Activated B cell treated with CpG ODN at 0.5 μM for 24 hours (primary cell): ENCODE measurements around the gene PHTF2. TPM values are rescaled to one million over a fixed set of nuclear protein-coding genes. Genes with fewer than 3 reads are reported as not detected.

Source experiments
- ATAC-seq: fragments of 200-7000 bp; cut with Tn5 transposase; one replicate; pipeline ENCODE4 v1.10.0; 2021; ENCODE audit warnings: low read depth, mild to moderate bottlenecking, moderate library complexity
- CTCF ChIA-PET: fragments of 350-600 bp; sonication (Branson Sonifier 250); formaldehyde crosslinking; loops from one replicate; lab custom pipeline; 2021; ENCODE audit warnings: antibody characterized with exemption; lab: Charles Lee
- POLR2A ChIA-PET: fragments of 350-600 bp; sonication (Branson Sonifier 250); formaldehyde crosslinking; loops from one replicate; lab custom pipeline; 2021; ENCODE audit warnings: antibody characterized with exemption; lab: Charles Lee
- DNase-seq: peaks from one replicate; pipeline ENCODE4 v3.0.0; 2022
- H3K27ac Mint-ChIP-seq: one replicate; pipeline ENCODE4 v1.8.0; 2020; ENCODE audit warnings: mixed read lengths
- H3K27me3 Mint-ChIP-seq: one replicate; pipeline ENCODE4 v1.8.0; 2021; ENCODE audit warnings: mixed read lengths
- H3K36me3 Mint-ChIP-seq: one replicate; pipeline ENCODE4 v1.8.0; 2021; ENCODE audit warnings: low read depth, mixed read lengths
- H3K4me1 Mint-ChIP-seq: one replicate; pipeline ENCODE4 v1.8.0; 2021; ENCODE audit warnings: mixed read lengths
- H3K4me3 Mint-ChIP-seq: one replicate; pipeline ENCODE4 v1.8.0; 2020; ENCODE audit warnings: mild to moderate bottlenecking, mixed read lengths
- H3K9me3 Mint-ChIP-seq: one replicate; pipeline ENCODE4 v1.8.0; 2020; ENCODE audit warnings: mixed read lengths
- CTCF ChIP-seq: fragments of 200-600 bp; IDR thresholded peaks from one replicate; pipeline ENCODE4 v1.8.0; 2022; ENCODE audit warnings: antibody characterized with exemption, mild to moderate bottlenecking
- intact Hi-C: fragments of 100-400 bp; cut with micrococcal nuclease; formaldehyde crosslinking; loops from one replicate; pipeline ENCODE4 v1.15.1; 2024
- total RNA-seq: library from RNA; stranded (reverse); gene quantifications from 2 replicates; pipeline ENCODE4 v1.2.3, GENCODE V29; 2022

Gene PHTF2
- total RNA-seq, 1 donor from 2014 or later, result 38.9 TPM

GRCh38 chr7:78006063-78006755, 207.6 kb downstream of the PHTF2 start:
- Mint-ChIP-seq H3K27me3 (peaks cover 3% of the 10 kb centered on the region), H3K4me3 (no peak overlapping the region), H3K9me3 (no peaks in the 10 kb centered on the region), H3K36me3 (no peaks in the 10 kb centered on the region), H3K4me1 (no peaks in the 10 kb centered on the region), H3K27ac (no peak overlapping the region)
- intact Hi-C loops, result no loop called here
- no peak for DNase-seq
- ChIA-PET POLR2A (no interaction called here), CTCF (no interaction called here)
- ATAC-seq, result no peak
- TF ChIP-seq CTCF, result no peak

Other genes starting within 250 kb of the PHTF2 start
- gene RSBN1L, start 102.3 kb upstream of the PHTF2 start, total RNA-seq, result 24.5 and 25.9 TPM in 2 replicates
- 15.3 and 16.3 TPM in 2 replicates for gene TMEM60, start 339 bp upstream of the PHTF2 start, total RNA-seq